ENCODE results near the gene NT5C. TPM values are rescaled to one million over a fixed set of nuclear protein-coding genes. Genes with fewer than 3 reads are reported as not detected.
"Not testable (repeated sequence)": the region's sequence is repeated elsewhere in the genome, so short reads cannot be mapped to it uniquely, and the experiment has no call there.

Gene NT5C
- total RNA-seq, 4 donors from 2014 or later = 81.7 to 97.5 (median 88.4) TPM

GRCh38 chr17:75133001-75133400, 1.5 kb upstream of the NT5C start:
- 85 to 100% methylated on average over 3 of the region's 3 CpGs for WGBS, 2 donors
- Histone ChIP-seq H3K4me1 (peaks cover 8 to 82% (median 34%) of the 10 kb centered on the region in 3 donors), H3K27ac (no peak overlapping the region), H3K4me3 (no peak overlapping the region), H3K9me3 (no peaks in the 10 kb centered on the region), H3K36me3 (peaks cover 0 to 24% (median 15%) of the 10 kb centered on the region in 3 donors), H3K27me3 (no peaks in the 10 kb centered on the region)
- no peak for DNase-seq
- intact Hi-C loops (cut with DNase I) = loop anchor here (5.0 kb wide), 1 partner anchor 34 kb away; no protein-coding TSS in a partner anchor
- no peak for TF ChIP-seq POLR2A (IDR thresholded peaks at IDR 0.05)
- TF ChIP-seq, protein P1, sequence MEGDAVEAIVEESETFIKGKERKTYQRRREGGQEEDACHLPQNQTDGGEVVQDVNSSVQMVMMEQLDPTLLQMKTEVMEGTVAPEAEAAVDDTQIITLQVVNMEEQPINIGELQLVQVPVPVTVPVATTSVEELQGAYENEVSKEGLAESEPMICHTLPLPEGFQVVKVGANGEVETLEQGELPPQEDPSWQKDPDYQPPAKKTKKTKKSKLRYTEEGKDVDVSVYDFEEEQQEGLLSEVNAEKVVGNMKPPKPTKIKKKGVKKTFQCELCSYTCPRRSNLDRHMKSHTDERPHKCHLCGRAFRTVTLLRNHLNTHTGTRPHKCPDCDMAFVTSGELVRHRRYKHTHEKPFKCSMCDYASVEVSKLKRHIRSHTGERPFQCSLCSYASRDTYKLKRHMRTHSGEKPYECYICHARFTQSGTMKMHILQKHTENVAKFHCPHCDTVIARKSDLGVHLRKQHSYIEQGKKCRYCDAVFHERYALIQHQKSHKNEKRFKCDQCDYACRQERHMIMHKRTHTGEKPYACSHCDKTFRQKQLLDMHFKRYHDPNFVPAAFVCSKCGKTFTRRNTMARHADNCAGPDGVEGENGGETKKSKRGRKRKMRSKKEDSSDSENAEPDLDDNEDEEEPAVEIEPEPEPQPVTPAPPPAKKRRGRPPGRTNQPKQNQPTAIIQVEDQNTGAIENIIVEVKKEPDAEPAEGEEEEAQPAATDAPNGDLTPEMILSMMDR (IDR thresholded peaks at IDR 0.05) = no peak

DNA sequence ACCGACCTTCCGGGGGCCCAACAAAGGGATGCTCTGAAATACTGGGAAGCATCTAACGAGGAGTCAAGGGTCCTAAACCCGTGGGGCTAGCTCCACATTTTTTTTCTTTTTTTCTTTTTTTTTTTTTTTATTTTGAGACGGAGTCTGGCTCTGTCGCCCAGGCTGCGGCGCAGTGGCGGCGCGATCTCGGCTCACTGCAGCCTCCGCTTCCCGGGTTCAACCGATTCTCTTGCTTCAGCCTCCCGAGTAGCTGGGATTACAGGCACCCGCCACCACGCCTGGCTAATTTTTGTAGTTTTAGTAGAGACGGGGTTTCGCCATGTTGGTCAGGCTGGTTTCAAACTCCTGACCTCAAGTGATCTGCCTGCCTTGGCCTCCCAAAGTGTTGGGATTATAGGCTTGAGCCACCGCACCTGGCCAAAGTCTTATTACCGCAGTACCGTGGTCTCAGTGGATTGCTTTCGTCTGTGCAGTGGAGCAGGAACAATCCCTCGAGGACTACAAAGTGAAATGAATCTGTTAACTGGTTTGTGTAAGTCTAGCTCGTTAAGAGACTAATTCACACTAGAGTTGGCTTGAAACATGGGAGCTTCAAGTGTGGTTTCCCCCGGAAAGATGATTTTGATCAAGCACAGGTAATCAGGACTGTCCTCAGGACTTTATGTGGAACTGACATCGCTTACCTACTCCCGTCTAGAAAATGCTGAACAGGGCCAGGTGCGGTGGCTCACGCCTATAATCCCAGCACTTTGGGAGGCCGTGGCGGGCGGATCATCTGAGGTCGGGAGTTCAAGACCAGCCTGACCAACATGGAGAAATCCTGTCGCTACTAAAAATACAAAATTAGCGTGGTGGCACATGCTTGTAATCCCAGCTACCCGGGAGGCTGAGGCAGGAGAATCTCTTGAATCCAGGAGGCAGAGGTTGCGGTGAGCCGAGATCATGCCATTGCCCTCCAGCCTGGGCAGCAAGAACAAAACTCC, 767 bp upstream of the NT5C start:
- Histone ChIP-seq H3K36me3 (peaks cover 0 to 24% (median 15%) of the 10 kb centered on the region in 3 donors), H3K4me1 (peaks cover 8 to 89% (median 41%) of the 10 kb centered on the region in 3 donors), H3K27ac (peak overlapping the region; percentile 90 to 97 (median 92)), H3K4me3 (peak overlapping the region; percentile 63 to 92 (median 74))
- not testable (repeated sequence) for DNase-seq, H3K9me3 ChIP-seq, H3K27me3 ChIP-seq
- intact Hi-C loops (cut with DNase I) = loop anchor here (5.0 kb wide), 1 partner anchor 35 kb away; no protein-coding TSS in a partner anchor
- WGBS, 2 donors = 68 to 74% methylated on average over 20 to 30 of the region's 40 CpGs

DNA sequence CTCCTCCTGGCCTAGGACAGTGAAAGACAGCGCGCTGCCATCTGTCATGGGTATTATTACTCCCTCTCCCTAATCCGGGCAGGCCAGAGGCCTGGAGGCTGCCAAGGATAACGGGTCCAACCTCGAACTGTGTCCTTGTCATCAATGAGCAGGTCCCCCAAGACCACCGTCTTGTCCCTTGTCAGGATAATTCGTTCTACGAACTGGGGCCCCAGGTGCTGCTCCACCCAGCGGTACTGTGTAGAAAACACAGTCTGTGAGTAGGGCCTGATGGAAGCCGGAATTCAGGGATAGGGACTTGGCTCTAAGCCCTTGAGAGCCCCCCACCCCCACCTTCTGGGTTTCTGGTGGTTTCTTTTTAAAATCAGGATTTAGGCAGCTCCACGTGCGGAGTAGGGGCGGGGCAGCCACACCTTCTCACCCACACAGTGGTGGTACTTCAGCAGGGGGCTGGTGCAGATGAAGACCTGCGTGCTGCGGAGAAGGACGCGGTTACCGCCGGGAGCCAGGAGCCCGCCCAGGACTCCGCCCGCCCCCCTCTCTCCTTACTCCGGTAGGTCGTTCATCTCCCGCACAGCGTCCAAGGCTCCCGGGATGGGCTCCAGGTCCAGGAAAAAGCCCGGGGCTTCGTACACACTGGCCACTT, 787 bp downstream of the NT5C start:
- Histone ChIP-seq H3K4me1 (peaks cover 11 to 90% (median 42%) of the 10 kb centered on the region in 3 donors), H3K9me3 (no peaks in the 10 kb centered on the region), H3K27ac (peak overlapping the region; percentile 90 to 97 (median 92)), H3K27me3 (no peaks in the 10 kb centered on the region), H3K36me3 (peaks cover 0 to 24% (median 15%) of the 10 kb centered on the region in 3 donors), H3K4me3 (peak overlapping the region; percentile 63 to 92 (median 74))
- 9 to 10% methylated on average over 2 to 9 of the region's 29 CpGs for WGBS, 2 donors
- DNase-seq = no peak
- TF ChIP-seq POLR2A (IDR thresholded peaks at IDR 0.05) = no peak
- TF ChIP-seq, protein P1 (IDR thresholded peaks at IDR 0.05) = peak in 4 of 6 experiments; percentile 38 to 62 (median 46)
- intact Hi-C loops (cut with DNase I) = loop anchor here (5.0 kb wide), 1 partner anchor 37 kb away; no protein-coding TSS in a partner anchor

DNA sequence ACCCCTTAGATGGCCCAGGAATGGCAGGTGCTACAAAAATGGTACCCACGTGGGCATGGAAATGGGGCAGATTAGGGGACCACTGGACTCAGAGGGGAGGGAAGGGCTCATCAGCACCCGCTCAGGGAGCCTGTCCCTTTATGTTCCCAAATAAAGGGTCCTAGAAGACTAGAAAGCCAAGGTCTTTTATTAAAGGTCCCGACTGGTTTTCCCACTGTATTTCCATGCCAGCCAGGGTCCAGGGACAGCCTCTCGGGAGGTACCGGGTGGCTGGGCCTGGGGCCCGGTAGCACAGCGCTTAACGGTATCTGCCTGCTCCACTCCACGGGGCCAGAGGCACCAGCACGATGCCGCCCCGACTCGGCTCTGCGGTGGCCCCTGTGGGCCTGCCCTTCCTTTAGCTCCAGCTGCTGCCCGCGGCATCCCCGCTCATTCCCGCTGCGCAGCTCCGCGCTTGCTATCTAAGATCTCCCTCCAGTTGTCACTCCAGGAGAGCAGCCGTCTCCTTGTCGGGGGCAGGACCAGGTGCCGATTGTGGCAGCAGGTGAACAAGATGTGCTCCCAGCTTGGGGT, 1.4 kb downstream of the NT5C start:
- TF ChIP-seq, protein P1 (IDR thresholded peaks at IDR 0.05) = no peak
- no peak for TF ChIP-seq POLR2A (IDR thresholded peaks at IDR 0.05)
- Histone ChIP-seq H3K27ac (peak overlapping the region; percentile 90 to 97 (median 92)), H3K9me3 (no peaks in the 10 kb centered on the region), H3K36me3 (peaks cover 0 to 24% (median 15%) of the 10 kb centered on the region in 3 donors), H3K4me1 (peaks cover 14 to 90% (median 45%) of the 10 kb centered on the region in 3 donors), H3K4me3 (peak overlapping the region in 3 of 4 donors; percentile 63 to 92 (median 86)), H3K27me3 (no peaks in the 10 kb centered on the region)
- 63 to 100% methylated on average over 1 to 15 of the region's 24 CpGs for WGBS, 2 donors
- no peak for DNase-seq
- intact Hi-C loops (cut with DNase I) = loop anchor here (5.0 kb wide), 1 partner anchor 37 kb away; no protein-coding TSS in a partner anchor

- Histone ChIP-seq H3K4me1 (peaks cover 19 to 90% (median 51%) of the 10 kb centered on the region in 3 donors), H3K27me3 (no peaks in the 10 kb centered on the region), H3K9me3 (no peaks in the 10 kb centered on the region), H3K36me3 (peaks cover 0 to 24% (median 15%) of the 10 kb centered on the region in 3 donors), H3K27ac (peak overlapping the region in 2 of 4 donors; percentile 5 to 73), H3K4me3 (no peak overlapping the region)
- WGBS, 2 donors = 83 to 85% methylated on average over 2 to 4 of the region's 9 CpGs
- TF ChIP-seq, protein P1 (IDR thresholded peaks at IDR 0.05) = no peak
- no peak for TF ChIP-seq POLR2A (IDR thresholded peaks at IDR 0.05)
- intact Hi-C loops (cut with DNase I) = no loop called here
- DNase-seq = no peak
Observed at GRCh38 chr17:75129576-75129975, 2.0 kb downstream of the NT5C start.
